MM.1S (cell line): ENCODE data around the gene SETDB1.

Experiments used
- DNase-seq: peaks from one replicate; pipeline ENCODE4 v3.0.0-alpha.2; 2015
- H2AFZ ChIP-seq: fragments of 300-600 bp; sonication (generic); 2 replicates; pipeline ENCODE4 v1.6.0; 2016; ENCODE audit warnings: antibody characterized with exemption, low read length
- H3F3A ChIP-seq: fragments of 300-600 bp; sonication (generic); 2 replicates; pipeline ENCODE4 v1.6.1; 2016; ENCODE audit warnings: mild to moderate bottlenecking, antibody characterized with exemption, low read length, moderate library complexity, mixed read lengths; ENCODE audit not compliant: insufficient read depth
- H3K27ac ChIP-seq: fragments of 300-600 bp; sonication (generic); 2 replicates; pipeline ENCODE4 v1.5.1; 2016; ENCODE audit warnings: mild to moderate bottlenecking, low read length
- H3K27me3 ChIP-seq: fragments of 300-600 bp; sonication (generic); replicated peaks from 2 replicates; pipeline ENCODE4 v1.6.0; 2016; ENCODE audit warnings: low read length; ENCODE audit not compliant: insufficient read depth
- H3K36me3 ChIP-seq: fragments of 300-600 bp; sonication (generic); replicated peaks from 2 replicates; pipeline ENCODE4 v1.6.1; 2016; ENCODE audit warnings: mild to moderate bottlenecking, low read length, mixed read lengths; ENCODE audit not compliant: insufficient read depth
- H3K4me1 ChIP-seq: fragments of 300-600 bp; sonication (generic); 2 replicates; pipeline ENCODE4 v1.6.1; 2016; ENCODE audit warnings: low read length, mixed read lengths
- H3K4me2 ChIP-seq: fragments of 300-600 bp; sonication (generic); 2 replicates; pipeline ENCODE4 v1.6.0; 2016; ENCODE audit warnings: low read depth, low read length
- H3K4me3 ChIP-seq: fragments of 300-600 bp; sonication (generic); 2 replicates; pipeline ENCODE4 v1.5.1; 2016; ENCODE audit warnings: low read length, mixed read lengths
- H3K79me2 ChIP-seq: fragments of 300-600 bp; sonication (generic); 2 replicates; pipeline ENCODE4 v1.6.1; 2016; ENCODE audit warnings: mixed run types, low read length, mixed read lengths
- H3K9ac ChIP-seq: fragments of 300-600 bp; sonication (generic); 2 replicates; pipeline ENCODE4 v1.6.1; 2016; ENCODE audit warnings: low read length, mixed read lengths
- H3K9me2 ChIP-seq: fragments of 300-600 bp; sonication (generic); replicated peaks from 2 replicates; pipeline ENCODE4 v1.6.1; 2016; ENCODE audit warnings: mild to moderate bottlenecking, low read length, mixed read lengths; ENCODE audit not compliant: insufficient read depth
- H3K9me3 ChIP-seq: fragments of 300-600 bp; sonication (generic); replicated peaks from 2 replicates; pipeline ENCODE4 v1.6.1; 2016; ENCODE audit warnings: mild to moderate bottlenecking, low read length, mixed read lengths; ENCODE audit not compliant: insufficient read depth
- H4K20me1 ChIP-seq: fragments of 300-600 bp; sonication (generic); 2 replicates; pipeline ENCODE4 v1.6.1; 2016; ENCODE audit warnings: mild to moderate bottlenecking, low read length, moderate library complexity, mixed read lengths; ENCODE audit not compliant: insufficient read depth
- CTCF ChIP-seq: fragments of 300-600 bp; sonication (generic); IDR thresholded peaks from 2 replicates; pipeline ENCODE4 v1.5.1; 2016; ENCODE audit warnings: antibody characterized with exemption, low read length, mixed read lengths
- EZH2 ChIP-seq: fragments of 300-600 bp; sonication (generic); optimal IDR thresholded peaks from 2 replicates; pipeline ENCODE3; 2017; ENCODE audit warnings: low read depth, mild to moderate bottlenecking, antibody characterized with exemption, low read length, mixed read lengths
- EZH2phosphoT487 ChIP-seq: fragments of 300-600 bp; sonication (generic); IDR thresholded peaks from 2 replicates; pipeline ENCODE4 v1.6.1; 2018; ENCODE audit warnings: antibody characterized with exemption, low read length

SETDB1 gene

GRCh38 chr1:151009206-151009587 is 83.0 kb downstream of the SETDB1 start:
- no peak for DNase-seq
- peak overlapping the region; percentile 94 for H2AFZ ChIP-seq
- H3K27ac ChIP-seq, result no peak overlapping the region

GRCh38 chr1:151009674-151010345 is 83.6 kb downstream of the SETDB1 start:
- DNase-seq, result no peak
- H3K79me2 ChIP-seq, result peaks cover 25% of the 10 kb centered on the region; the same call in 1 of the 2 replicates
- H3K36me3 ChIP-seq, result no peaks in the 10 kb centered on the region
- no peaks in the 10 kb centered on the region for H4K20me1 ChIP-seq
- TF ChIP-seq EZH2phosphoT487, result no peak
- peak overlapping the region; percentile 85; the same call in 1 of the 2 replicates for H3K4me2 ChIP-seq
- no peaks in the 10 kb centered on the region for H3K9me2 ChIP-seq
- H3K4me1 ChIP-seq, result peaks cover 20% of the 10 kb centered on the region
- no peak overlapping the region for H3K9ac ChIP-seq
- H2AFZ ChIP-seq, result no peak overlapping the region
- no peaks in the 10 kb centered on the region for H3K27me3 ChIP-seq
- no peak overlapping the region for H3K27ac ChIP-seq
- H3K4me3 ChIP-seq, result no peak overlapping the region
- H3F3A ChIP-seq, result peaks cover 21% of the 10 kb centered on the region
- no peaks in the 10 kb centered on the region for H3K9me3 ChIP-seq

More at GRCh38 chr1:151009206-151009587, 83.0 kb downstream of the SETDB1 start:
- Histone ChIP-seq H3K9me3 (no peaks in the 10 kb centered on the region), H3K4me2 (peak overlapping the region; percentile 85), H3K9me2 (no peaks in the 10 kb centered on the region), H3K27me3 (no peaks in the 10 kb centered on the region), H3K4me3 (peak overlapping the region; percentile 82), H4K20me1 (no peaks in the 10 kb centered on the region), H3K9ac (peak overlapping the region; percentile 75; the same call in 1 of the 2 replicates), H3K36me3 (no peaks in the 10 kb centered on the region), H3K4me1 (peaks cover 20% of the 10 kb centered on the region), H3K79me2 (peaks cover 26% of the 10 kb centered on the region; the same call in 1 of the 2 replicates), H3F3A (peaks cover 21% of the 10 kb centered on the region)
- TF ChIP-seq CTCF, result no peak
- TF ChIP-seq EZH2phosphoT487, result no peak
- no peak for TF ChIP-seq EZH2

- H3K9me3 ChIP-seq, result no peaks in the 10 kb centered on the region
- H3K79me2 ChIP-seq, result peaks cover 21% of the 10 kb centered on the region; the same call in 1 of the 2 replicates
- H3K36me3 ChIP-seq, result no peaks in the 10 kb centered on the region
- H3F3A ChIP-seq, result peaks cover 21% of the 10 kb centered on the region
- H3K27me3 ChIP-seq, result no peaks in the 10 kb centered on the region
- H3K27ac ChIP-seq, result no peak overlapping the region
- TF ChIP-seq EZH2 (no peak), CTCF (no peak), EZH2phosphoT487 (no peak)
- no peak overlapping the region for H3K4me2 ChIP-seq
- no peaks in the 10 kb centered on the region for H3K9me2 ChIP-seq
- no peak for DNase-seq
- H2AFZ ChIP-seq, result no peak overlapping the region
- no peak overlapping the region for H3K4me3 ChIP-seq
- H3K4me1 ChIP-seq, result peaks cover 20% of the 10 kb centered on the region
- no peak overlapping the region for H3K9ac ChIP-seq
- no peaks in the 10 kb centered on the region for H4K20me1 ChIP-seq
Measured at GRCh38 chr1:151010346-151010726, 84.2 kb downstream of the SETDB1 start.
